Hematopoietic multipotent progenitor cell treated with erythropoietin and hydrocortisone succinate and interleukin-3 and kit ligand, for 4 days (in vitro differentiated cells): ENCODE measurements around the gene ABI3.

Source experiments
- DNase-seq: peaks from one replicate; pipeline ENCODE4 v3.0.0-alpha.2; 2015

The ABI3 gene

DNA sequence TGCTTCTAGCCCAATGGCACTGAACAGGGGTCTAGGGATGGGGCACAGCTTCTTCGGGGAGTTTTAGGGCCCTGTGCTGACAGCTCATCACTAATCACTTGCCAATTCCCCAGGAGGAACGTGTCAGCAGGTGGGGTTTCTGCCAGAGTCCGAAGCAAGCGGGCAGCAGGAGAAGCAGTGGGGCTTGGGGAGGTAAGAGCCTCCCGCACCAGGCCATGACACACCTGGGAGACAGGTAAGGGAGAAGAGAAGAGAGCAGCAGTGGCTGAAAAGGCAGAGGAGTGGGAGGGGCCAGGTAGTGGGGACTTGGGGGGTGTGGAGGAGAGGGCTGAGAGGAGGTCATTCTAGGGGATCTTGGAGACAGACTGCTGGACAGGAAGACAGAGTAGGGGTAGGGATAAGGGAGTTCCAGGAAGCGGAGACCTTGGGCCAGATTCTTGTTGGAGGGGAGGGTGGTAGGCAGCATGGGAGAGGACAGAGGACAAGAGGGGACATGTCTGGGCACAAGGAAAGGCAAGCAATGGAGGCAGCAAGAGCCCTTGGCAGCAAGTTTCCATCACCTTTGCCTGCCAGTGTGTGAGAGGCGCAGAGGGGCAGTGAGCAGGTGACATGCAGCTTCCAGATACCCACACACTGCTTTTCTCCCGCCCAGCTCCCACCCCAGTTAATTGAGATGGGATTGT, 15.2 kb downstream of the ABI3 start:
- no peak for DNase-seq

DNA sequence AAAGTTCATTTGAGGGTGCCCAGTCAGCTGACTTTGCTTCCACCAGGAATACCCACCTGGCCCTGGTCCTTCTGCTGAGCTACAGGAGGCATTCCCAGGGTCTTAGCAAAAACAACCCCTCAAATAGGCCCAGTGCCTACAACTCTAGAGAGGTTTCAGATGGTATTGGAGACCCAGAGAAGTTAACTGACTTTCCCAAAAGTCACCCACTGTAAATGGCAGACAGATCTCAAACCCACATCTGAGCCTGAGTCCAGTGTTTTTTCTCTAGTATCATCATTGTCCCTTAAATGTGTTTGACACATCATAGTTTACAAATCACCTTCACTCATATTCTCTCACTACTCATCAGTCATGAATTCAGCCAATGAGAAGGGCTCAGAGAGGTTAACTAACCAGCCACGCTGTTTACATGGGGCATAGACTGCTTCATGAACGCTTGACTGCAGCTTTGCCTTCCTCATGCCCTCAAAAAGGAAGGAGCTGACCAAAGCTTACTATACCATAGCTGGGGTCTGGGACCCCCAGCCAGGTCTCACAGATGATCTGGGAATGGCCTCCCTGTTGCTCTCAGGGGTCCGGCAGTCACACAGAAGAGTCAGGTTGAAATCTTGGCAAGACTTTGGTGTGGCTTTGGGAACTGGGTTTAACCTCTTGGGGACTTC, 16.4 kb downstream of the ABI3 start:
- DNase-seq, result no peak

- peak; percentile 85 for DNase-seq
Measured at GRCh38 chr17:49227436-49228261, 17.1 kb downstream of the ABI3 start.

- DNase-seq, result no peak
Measured at GRCh38 chr17:49229076-49229804, 18.7 kb downstream of the ABI3 start.

DNA sequence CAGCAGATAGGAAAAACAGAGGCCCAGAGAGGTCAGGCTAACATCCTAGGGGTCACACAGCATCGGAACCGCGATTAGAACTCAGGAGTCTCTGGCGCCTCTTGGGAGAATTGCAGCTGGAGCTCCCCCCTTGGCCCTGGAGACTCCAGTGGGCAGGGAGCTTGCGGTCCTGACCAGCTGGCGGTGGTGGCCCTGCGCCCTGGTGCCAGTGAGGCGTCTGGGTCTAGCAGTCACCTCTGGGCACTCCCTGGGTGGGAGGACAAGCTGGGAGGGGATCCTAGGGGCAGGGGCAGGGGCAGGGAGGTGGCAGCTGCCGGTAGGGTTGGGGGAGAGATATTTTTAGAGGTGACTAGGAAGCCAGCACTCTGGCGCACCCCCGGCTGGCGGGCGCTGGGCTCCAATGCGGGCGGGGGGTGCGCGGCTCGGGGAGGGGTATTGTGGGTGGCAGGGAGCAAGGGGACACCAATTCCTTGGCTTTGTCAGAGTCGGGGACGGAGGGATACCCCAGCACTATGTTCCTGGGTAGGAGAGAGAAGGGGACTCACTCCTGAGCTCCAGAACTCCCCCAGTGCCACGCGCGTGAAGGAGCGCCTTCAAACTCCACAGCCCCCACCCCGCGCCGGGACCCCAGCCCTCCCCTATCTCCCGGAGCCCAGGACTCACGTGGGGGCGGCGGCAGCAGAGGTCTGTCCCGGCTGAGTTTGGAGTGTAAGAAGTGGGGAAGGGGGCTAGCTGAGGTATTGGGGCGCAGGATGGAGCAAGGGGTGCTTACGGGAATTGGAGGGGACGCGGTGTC, 19.5 kb downstream of the ABI3 start:
- DNase-seq, result no peak

GRCh38 chr17:49230636-49231562, 20.4 kb downstream of the ABI3 start, which contains the start of gene PHOSPHO1:
PHOSPHO1 (minus strand) TSS chr17:49230787; CDS start chr17:49226691, 4,096 bp downstream.
- DNase-seq, result peak; percentile 94

DNA sequence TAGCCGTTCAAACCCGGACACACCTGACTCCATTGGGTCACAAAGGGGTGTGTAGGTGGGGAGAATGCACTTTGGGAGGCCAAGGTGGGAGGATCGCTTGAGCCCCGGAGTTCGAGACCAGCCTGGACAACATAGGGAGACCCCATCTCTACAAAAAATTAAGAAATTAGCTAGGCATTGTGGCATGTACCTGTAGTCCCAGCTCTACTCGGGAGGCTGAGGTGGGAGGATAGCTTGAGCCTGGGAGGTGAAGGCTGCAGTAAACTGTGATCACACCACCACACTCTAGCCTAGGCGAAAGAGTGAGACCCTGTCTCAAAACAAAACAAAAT, 21.0 kb downstream of the ABI3 start:
- DNase-seq, result no peak

DNA sequence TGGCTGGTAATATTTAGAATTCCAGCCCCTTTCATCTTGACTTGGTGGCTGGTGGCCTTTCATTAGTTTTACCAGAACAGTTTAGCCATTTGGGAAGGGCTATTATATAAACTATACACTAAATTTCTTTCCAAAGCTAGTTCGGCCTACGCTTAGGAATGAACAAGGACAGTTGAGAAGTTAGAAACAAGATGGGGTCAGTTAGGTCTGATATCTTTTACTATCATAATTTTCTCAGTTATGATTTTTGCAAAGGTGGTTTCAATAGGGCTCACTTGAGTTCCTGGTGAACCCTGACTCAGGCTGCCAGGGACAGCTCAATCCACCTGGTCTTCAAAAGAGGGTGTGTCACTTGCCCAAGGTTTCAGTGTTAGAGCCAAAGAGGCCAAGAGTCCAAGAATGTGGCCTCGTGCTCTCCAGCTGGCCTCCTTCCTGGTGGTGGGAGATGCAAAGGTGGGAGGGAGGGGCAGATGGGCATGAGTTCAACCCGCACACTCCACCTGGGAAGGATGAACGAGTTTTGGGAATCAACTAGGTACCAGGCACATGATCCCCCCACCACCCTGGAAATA, 24.1 kb downstream of the ABI3 start:
- no peak for DNase-seq

DNA sequence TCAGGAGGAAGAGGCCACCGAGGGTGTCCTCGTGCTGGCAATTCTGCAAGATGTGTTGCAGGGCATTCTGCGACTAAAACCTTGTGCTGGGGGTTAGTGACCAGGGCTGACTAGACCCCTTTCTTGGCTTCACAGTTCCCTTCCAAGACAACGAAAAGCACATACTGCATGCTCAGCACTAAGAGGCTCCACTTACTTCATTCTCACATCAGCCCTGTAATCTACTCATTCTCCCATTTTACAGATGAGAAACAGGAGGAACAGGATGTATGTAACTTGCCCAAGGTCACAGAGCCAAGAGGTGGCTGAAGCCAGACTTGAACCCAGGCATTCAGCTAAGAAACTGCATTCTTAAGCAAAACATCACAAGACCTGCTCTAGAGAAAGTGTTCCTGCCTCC, 25.4 kb downstream of the ABI3 start:
- no peak for DNase-seq

- no peak for DNase-seq
Measured at GRCh38 chr17:49239963-49240362, 29.5 kb downstream of the ABI3 start.

DNA sequence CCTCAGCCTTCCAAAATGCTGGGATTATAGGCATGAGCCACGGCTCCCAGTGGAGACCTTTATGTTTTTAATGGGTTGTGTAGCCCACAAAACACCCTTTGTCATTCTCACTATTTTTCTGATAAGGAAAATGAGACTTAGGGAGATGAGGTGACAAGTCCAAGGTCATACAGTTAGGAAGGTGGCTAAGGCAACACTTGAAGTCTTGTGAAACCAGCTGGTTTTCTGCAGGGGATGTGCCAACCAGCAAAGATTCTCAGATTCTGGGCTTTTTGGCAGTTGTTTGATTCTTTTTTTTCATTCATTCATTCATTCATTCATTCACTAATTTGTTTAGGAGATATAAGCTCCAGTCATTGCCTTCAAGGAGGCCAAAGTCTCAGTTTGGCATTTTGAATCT, 30.1 kb downstream of the ABI3 start:
- no peak for DNase-seq

DNA sequence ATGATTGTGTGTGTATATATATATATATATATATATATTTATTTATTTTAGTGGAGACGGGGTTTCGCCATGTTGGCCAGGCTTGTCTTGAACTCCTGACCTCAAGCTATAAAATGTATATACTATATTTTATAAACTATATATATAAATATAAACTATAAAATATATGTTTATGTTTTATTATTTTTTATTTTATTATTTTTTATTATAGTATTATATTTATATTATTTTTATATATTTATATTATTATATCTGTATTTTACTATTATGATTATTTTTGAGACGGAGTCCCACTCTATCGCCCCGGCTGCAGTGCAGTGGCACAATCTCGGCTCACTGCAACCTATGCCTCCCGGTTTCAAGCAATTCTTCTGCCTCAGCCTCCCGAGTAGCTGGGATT, 30.5 kb downstream of the ABI3 start:
- no peak for DNase-seq

DNA sequence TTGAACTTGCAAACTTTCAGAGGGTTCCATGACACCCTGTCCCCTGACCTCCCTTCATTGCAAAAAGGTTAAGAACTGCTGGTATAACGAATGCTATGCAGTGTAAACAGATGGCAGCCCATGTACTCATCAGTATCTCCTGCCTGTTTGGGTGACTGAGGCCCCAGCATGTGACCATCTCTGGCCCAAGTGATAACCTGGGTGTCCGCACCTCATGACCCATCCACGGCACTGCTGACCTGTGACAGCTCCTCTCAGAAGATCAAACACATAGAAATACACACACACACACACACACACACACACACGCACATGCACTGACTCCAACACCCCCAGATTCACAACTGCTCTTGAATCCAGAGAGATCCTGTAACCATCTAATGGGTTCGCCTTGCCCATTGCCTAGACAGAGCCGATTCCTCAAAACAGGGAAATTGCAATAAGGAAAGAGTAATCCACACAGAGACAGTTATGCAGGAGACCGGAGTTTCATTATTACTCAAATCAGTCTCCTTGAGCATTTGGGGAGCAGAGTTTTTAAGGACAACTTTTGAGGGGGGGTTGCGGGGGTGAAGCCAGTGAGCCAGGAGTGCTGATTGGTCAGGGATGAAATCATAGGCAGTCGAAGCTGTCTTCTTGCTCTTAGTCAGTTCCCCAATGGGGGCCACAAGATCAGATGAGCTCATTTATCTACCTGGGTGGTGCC, 31.3 kb downstream of the ABI3 start:
- no peak for DNase-seq

GRCh38 chr17:49242813-49243212, 32.3 kb downstream of the ABI3 start:
- no peak for DNase-seq

- no peak for DNase-seq
Measured at GRCh38 chr17:49244839-49245238, 34.3 kb downstream of the ABI3 start.

DNA sequence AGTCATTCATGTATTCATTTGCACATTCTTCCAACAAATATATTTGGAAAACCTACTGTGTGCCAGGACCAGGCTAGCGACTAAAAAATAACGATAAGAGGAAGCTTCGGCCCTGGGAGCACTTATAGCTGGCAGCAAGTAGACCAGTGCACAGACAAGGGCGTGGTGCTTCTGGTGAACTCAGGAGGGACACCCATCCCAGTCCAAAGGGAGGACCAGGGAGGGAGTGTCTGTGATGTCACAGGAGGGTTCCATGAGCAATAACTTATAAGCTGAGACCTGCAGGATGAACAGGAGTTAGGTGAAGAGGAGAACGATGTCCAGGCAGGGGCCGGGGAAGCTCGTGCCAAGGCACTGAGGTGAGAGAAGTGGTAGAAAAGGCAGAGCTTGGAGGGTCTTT, 37.4 kb downstream of the ABI3 start:
- peak; percentile 57 for DNase-seq

DNA sequence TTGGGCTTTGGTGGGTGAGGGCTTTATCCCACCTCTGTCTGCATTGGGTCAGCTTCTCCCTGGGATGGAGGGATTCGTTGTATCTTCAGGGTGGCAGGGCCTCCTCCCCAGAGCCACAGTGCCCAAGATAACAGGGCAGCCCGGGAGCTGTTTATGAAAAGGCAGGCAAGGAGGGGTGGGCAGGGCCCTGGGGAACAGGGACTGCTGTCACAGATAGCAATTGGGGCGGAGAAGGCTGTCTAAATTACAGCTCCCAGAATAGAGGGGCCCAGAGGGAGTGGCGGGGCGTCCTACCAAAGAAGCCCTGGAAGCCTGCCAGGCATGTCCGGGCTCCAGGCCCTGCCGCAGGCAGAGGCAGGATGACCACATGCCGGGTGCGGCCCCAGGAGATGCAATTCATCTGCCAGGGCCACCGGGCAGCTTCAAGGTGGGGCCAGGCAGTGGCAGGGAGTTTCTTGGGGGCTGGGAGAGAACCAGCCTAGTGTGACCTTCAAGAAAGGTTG, 38.8 kb downstream of the ABI3 start:
- peak; percentile 98 for DNase-seq

GRCh38 chr17:49249890-49250522, 39.5 kb downstream of the ABI3 start:
- DNase-seq, result no peak

DNA sequence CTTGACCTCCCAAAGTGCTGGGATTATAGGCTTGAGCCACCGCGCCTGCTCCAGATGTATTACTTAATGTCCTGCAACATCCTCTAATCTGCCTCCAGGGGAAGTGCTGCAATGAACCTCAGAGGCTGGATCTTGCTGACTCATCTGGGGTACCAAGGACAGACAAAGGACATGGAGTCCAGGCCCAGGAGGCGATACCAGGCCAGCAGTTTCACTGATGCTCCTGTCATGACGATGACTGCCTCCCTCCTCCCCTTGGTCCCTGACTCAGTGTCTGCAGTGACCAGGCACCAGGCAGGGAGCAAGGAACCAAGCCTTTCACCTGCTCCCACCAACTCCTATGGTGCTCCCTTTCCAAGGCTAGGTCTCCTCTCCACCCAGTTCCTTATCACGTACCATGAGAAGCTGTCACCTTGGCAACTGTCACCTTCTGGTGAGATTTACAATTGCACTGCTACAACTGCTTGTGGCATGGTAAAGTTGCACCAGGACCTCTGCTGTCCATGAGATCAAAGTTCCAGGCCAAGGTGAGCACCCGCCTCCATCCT, 41.7 kb downstream of the ABI3 start:
- peak; percentile 76 for DNase-seq
